HG02588 (cell line): Measurements from ENCODE around the gene PALM3.

Experiments used
- ATAC-seq: cut with Tn5 transposase; IDR thresholded peaks from one replicate; pipeline ENCODE4 v1.9.1; 2021; ENCODE audit warnings: mild to moderate bottlenecking, moderate library complexity; ENCODE audit not compliant: unreplicated experiment

The PALM3 gene

GRCh38 chr19:14004619-14005348, 57.1 kb downstream of the PALM3 start:
- no peak for ATAC-seq
